C1 segment of cervical spinal cord (tissue), 14 donors: ENCODE data around the gene TBC1D22A.
"Not testable (repeated sequence)": the region's sequence is repeated elsewhere in the genome, so short reads cannot be mapped to it uniquely, and the experiment has no call there.

Source experiments
- DNase-seq, 14 donors: peaks; one replicate each; lab custom pipeline; 2025; lab: John Stamatoyannopoulos, UW

The TBC1D22A gene

DNA sequence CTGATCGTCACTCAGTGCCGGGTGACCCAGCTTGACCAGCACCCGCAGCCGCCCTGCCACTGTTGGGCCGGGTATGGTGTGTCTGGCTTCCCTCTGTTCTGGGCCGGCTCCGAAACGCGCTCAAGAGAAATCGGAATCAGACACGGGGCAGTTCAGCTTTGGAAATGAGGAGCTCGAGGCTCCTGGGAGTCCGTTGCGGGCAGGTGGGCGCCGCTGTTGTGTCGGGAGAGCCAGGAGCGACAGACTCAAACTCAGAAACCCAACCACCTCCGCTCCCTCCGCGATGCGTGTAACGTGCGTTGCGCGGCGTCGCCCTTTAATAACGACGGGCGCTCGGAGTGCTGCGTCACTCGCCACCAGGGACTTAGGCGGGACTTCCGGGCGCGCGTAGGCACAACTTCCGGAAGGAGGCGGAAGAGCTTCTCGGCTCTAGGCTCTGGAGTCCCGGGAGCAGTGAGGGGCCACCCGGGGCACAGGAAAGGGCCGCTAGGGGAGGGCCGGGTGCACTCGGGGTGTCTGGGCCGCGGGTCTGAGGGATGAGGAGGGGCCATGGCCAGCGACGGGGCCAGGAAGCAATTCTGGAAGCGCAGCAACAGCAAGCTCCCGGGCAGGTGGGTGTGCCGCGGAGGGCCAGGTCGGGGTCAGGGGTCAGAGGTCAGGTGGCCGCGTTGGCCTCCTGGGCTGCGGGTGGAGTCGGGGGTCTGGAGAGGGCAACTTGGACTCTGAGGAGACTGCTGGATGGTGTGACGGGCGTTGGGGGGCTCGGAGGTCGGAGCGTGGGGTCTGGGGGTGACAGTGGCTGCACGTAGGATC lies at the start of gene TBC1D22A:
TSS of gene TBC1D22A (plus strand) at position 413 of the 813 bp plus-strand sequence. CDS start at position 550, 137 bp downstream.
- DNase-seq, result peak; percentile 52 to 93 (median 90)

- no peak for DNase-seq
Measured at GRCh38 chr22:46714550-46714949, 47.9 kb upstream of the TBC1D22A start.

- DNase-seq, result no peak
Measured at GRCh38 chr22:46719921-46720320, 42.5 kb upstream of the TBC1D22A start.

DNA sequence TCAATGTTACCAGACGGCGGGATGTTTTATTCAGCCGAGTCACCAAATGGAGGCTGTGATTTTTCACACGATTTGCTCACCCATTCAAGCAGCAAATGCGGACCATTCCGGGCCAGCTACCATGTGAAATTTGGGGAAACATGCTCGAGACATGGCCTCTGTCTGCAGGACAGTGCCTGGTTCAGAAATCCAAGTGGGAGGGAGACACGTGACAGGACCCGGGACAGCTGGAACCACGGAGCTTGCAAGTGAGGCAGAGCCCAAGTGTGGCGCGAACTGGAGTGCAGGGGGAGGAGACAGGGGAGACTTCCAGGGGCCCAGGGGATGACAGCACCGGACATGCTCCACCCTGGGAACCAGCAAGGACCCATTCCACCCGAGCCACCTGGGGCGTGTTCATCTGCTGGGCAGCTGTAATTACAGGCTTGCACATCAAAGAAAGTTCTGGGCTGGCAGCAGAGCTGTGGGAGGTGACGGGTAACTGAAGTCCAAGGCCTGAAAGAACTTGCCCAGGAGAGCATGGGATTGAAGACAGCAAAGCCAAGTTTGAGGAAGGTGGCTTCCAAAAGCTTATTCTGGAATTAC lies 40.9 kb upstream of the TBC1D22A start:
- peak in 2 of 14 donors; percentile 14 to 15 for DNase-seq

GRCh38 chr22:46723882-46724281 lies 38.6 kb upstream of the TBC1D22A start:
- DNase-seq, result no peak

- DNase-seq, result no peak
Measured at GRCh38 chr22:46725096-46725495, 37.4 kb upstream of the TBC1D22A start.

DNA sequence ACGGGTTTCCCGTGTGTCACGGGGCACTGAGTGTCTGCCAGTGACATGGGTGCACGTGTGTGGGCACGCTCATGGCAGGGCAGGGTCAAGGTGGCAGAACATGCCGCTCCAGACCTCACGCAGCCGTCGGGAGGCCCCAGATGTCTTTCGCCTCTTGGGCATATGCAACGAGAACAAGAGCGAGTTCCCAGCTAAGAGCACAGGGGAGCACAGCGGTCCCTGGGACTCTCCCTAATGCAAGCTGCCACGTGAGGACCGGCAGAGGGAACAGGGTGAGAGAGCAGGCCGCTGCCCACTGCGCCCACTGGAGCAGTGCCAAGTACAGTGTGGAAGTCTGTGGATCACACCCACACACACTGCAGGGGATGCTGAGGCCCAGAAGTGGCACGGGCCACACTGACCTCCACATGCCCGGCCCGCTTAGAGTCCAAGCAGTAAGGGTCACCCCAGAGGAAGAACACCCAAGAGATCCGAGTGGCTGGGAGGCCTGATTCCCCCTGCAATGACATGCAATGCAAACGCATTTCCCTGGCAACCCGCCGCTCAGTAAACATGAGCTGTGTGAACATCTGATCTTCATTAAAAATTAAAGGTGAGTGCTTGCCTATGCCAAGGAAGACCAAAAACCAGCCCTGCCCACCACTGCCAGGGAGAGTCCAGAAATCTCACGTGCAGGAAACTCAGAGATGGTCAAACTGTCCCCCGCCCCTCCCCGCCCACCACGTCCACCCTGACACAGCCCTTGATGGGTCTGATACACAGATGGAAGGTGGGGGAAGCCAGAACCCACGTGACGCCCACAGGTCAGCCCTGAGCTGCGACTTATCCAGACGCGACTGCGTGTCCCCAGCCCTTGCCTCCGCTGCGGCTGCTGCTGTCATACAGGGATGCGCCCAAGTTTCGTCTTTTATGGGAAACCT lies 36.1 kb upstream of the TBC1D22A start:
- no peak for DNase-seq

DNA sequence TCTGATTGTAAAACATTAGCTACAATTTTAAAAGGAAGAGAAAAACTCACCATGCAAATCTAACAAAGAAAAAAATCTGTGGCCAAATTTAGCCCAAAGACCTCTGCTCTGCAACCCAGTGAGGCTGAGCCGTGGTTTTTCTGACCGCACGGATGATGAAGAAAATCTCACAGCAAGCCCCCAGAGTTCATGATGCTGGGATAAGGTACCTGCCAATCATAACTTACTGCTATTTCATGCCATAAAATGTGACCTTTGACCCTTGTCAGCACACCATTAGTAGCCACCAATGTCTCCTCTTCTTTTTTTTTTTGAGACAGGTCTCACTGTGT lies 35.5 kb upstream of the TBC1D22A start:
- DNase-seq, result no peak

DNA sequence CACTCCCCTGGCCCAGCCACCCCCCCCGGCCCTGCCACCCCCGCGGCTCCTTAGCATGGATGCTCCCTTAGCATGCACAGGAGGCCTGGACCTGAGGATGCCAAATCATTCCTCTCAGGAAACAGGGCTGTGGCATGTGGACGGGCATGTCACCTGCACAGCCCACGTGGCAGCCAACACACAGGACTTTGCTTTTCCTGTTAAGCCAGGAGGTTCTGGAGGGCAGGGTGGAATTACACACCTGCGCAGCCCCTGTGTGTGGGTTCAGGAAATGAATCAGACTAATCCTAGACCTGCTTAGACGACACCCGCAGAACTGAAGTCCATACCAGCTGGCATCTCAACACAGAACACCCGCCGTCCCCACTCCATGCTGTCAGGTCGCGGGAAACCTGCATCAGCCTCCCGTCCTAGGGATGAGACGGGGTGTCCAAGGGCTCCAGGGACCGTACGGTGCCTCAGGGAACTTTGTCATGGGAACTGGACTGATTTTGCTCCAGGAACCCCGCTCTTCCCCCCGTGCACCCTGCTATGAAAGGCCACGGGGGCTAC lies 34.6 kb upstream of the TBC1D22A start:
- no peak for DNase-seq

DNA sequence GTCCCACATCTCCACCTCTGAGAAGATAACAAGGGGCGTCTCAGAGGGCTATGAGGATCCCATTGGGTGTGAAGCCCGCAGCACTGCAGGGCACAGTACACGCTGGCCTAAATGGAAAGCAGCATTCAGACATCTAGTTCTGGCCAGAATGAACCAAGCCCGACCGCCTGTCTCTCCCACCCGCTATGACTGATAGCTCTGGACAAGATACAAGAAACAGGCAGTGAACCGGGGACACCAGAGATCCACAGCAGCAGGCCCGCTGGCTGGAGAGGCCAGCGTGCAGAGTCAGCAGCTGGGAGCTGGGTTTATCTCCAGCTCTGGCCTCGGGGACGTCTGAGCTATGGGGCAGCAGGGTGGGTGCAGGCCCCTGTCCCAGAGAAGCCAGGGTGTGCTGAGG lies 34.0 kb upstream of the TBC1D22A start:
- DNase-seq, result no peak

GRCh38 chr22:46730568-46731245 lies 31.7 kb upstream of the TBC1D22A start:
- DNase-seq, result no peak

DNA sequence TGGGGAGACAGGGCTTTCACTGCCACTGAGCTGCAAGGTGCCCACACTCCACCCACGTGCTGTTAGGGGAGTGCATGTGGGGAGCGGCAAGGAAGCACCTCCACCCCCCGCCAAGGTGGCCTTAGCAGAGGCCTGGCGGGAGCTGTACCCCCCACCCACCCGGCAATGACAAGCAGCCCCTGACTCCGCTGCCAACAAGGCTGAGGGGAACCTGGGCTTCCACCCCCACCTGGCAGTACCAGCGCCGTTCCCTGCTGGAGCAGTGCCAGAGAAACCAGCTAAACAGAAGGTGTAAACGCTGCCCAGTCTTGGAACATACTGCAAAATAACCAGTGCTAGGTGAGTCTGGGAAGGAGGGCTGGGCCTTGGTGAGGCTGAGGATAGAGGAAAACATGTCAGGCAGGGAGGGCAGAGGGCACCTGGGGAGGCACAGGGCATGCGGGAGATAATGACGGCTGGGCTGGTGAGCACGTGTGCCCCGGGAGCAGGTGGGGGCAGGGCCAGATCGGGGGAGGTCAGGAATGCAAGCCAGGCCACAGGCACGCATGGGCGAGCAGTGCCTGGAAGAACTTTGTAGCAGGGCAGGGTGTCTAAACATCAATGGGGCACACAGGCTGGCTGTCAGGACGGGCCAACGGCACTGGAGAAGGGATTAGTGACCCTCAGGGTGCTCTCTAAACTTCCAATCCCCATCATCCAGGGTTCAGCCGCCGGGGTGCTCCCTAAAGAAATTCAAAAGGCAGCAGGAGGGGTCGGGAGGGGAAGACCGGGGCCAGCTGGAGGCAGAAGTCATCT lies 31.0 kb upstream of the TBC1D22A start:
- DNase-seq, result peak in 1 of 14 donors; percentile 79

GRCh38 chr22:46732041-46732379 lies 30.4 kb upstream of the TBC1D22A start:
- no peak for DNase-seq

DNA sequence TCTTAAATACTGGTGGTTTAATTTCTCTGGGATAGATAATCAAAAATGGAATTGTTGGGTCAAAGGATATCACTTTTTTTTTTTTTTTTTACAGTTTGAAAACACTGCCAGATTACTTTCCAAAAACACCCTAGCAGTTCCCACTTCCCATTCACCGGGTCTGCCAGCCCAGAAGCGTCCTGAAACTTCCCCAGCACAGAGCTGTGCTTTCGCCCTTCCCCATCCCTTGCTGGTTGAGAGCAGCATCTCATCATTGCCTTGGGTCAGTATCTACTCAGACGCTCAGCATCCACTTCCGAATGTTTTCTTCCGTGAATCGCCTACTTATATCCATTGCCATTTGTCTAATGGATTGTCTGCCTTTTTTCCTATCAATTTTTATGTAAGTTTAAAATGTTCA lies 29.9 kb upstream of the TBC1D22A start:
- DNase-seq, result no peak

DNA sequence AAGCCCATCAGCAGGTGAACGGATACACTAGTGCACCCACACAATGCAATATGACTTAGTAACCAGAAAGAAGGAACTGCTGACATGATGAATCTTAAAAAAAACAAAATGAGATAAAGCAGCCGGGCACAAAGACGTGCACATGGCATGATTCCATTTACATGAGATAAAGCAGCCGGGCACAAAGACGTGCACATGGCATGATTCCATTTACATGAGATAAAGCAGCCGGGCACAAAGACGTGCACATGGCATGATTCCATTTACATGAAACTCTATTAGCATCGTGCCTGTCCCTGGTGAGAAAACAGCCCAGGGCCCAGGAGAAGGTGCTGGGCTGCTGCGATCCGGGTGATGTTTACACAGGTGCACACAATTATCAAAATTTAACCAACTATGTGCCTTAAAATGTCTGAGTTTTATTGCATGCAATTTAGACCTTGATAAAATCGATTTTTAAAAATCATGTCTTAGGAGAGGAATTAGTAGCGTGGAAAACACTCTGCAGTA lies 28.2 kb upstream of the TBC1D22A start:
- not testable (repeated sequence) for DNase-seq

- peak in 4 of 14 donors; percentile 16 to 24 (median 18) for DNase-seq
Measured at GRCh38 chr22:46734830-46735453, 27.5 kb upstream of the TBC1D22A start.

- peak in 3 of 14 donors; percentile 11 to 25 (median 23) for DNase-seq
Measured at GRCh38 chr22:46735747-46736608, 26.5 kb upstream of the TBC1D22A start.

DNA sequence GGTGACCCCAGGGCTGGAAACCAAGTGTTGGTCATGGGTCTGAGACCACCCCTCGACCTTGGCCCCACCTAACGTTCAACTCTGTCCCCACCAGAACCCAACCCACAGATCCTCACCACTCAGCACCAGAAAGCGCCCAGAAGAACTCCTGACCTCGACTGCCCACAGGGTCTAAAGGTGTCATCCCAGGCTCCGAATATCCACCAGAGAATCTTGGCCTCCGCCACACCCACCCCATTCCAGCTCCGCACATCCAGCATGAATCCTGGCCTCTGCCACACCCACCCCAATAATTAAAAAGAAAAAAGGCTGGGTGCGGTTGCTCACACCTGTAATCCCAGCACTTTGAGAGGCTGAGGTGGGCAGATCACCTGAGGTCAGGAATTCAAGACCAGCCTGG lies 25.7 kb upstream of the TBC1D22A start:
- no peak for DNase-seq
